Measurements from ENCODE around the gene GATAD1.

GRCh38 chr7:92485974-92486373, 38.7 kb downstream of the GATAD1 start:
- TF ChIP-seq, protein P1, sequence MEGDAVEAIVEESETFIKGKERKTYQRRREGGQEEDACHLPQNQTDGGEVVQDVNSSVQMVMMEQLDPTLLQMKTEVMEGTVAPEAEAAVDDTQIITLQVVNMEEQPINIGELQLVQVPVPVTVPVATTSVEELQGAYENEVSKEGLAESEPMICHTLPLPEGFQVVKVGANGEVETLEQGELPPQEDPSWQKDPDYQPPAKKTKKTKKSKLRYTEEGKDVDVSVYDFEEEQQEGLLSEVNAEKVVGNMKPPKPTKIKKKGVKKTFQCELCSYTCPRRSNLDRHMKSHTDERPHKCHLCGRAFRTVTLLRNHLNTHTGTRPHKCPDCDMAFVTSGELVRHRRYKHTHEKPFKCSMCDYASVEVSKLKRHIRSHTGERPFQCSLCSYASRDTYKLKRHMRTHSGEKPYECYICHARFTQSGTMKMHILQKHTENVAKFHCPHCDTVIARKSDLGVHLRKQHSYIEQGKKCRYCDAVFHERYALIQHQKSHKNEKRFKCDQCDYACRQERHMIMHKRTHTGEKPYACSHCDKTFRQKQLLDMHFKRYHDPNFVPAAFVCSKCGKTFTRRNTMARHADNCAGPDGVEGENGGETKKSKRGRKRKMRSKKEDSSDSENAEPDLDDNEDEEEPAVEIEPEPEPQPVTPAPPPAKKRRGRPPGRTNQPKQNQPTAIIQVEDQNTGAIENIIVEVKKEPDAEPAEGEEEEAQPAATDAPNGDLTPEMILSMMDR (IDR thresholded peaks at IDR 0.05): no peak
- TF ChIP-seq POLR2AphosphoS5 (IDR thresholded peaks at IDR 0.05) (no peak), POLR2A (IDR thresholded peaks at IDR 0.05) (no peak)
